Mucosa of rectum (tissue), 2 donors: Measurements from ENCODE around the gene CCAR1.
A peak's percentile ranks its signal among the peaks of the same experiment; 100 is the strongest.
"Not testable (repeated sequence)": the region's sequence is repeated elsewhere in the genome, so short reads cannot be mapped to it uniquely, and the experiment has no call there.

Experiments
- H3K27ac ChIP-seq, 2 donors: one replicate each; pipeline ENCODE4 v1.7.0; 2013; ENCODE audit warnings: inconsistent platforms in 2 of 2, low read depth in 2 of 2, low read length in 2 of 2
- H3K27me3 ChIP-seq, 2 donors: one replicate each; pipeline ENCODE4 v1.7.0; 2013; ENCODE audit warnings: low read length in 2 of 2; ENCODE audit not compliant: control insufficient read depth in 2 of 2, insufficient read depth in 2 of 2
- H3K36me3 ChIP-seq, 2 donors: one replicate each; pipeline ENCODE4 v1.7.0; 2013; ENCODE audit warnings: low read length in 2 of 2; ENCODE audit not compliant: control insufficient read depth in 2 of 2, insufficient read depth in 2 of 2
- H3K4me1 ChIP-seq, 2 donors: one replicate each; pipeline ENCODE4 v1.7.0; 2013; ENCODE audit warnings: low read length in 2 of 2, mild to moderate bottlenecking in 1 of 2; ENCODE audit not compliant: control insufficient read depth in 2 of 2, insufficient read depth in 2 of 2
- H3K4me3 ChIP-seq, 2 donors: one replicate each; pipeline ENCODE4 v1.7.0; 2013; ENCODE audit warnings: low read length in 2 of 2
- H3K9ac ChIP-seq, 2 donors: one replicate each; pipeline ENCODE4 v1.7.0; 2013; ENCODE audit warnings: low read length in 2 of 2, low read depth in 1 of 2, mild to moderate bottlenecking in 1 of 2
- H3K9me3 ChIP-seq, 2 donors: one replicate each; pipeline ENCODE4 v1.7.0; 2013; ENCODE audit warnings: low read length in 2 of 2; ENCODE audit not compliant: control insufficient read depth in 2 of 2
- donor health status: healthy.
- donor health status: Normal muscosa, but diverticular disease.

Gene CCAR1

GRCh38 chr10:68720793-68721672 is at the start of gene CCAR1:
CCAR1 (plus strand) TSS chr10:68721239; CDS start chr10:68722505, 1,266 bp downstream.
- H3K36me3 ChIP-seq, result peaks cover 3 to 15% of the 10 kb centered on the region in 2 donors
- H3K4me1 ChIP-seq, result peaks cover 10% of the 10 kb centered on the region in 2 donors
- peak within 1 kb of the TSS; percentile 91 to 96 for H3K27ac ChIP-seq
- peak within 1 kb of the TSS; percentile 87 to 88 for H3K4me3 ChIP-seq
- no peaks in the 10 kb centered on the region for H3K9me3 ChIP-seq
- no peaks in the 10 kb centered on the region for H3K27me3 ChIP-seq
- peak within 1 kb of the TSS; percentile 84 to 91 for H3K9ac ChIP-seq

- H3K4me3 ChIP-seq, result peak overlapping the region in 1 of 2 donors; percentile 14
- H3K27ac ChIP-seq, result no peak overlapping the region
- H3K4me1 ChIP-seq, result no peaks in the 10 kb centered on the region
- peaks cover 0 to 3% of the 10 kb centered on the region in 2 donors for H3K36me3 ChIP-seq
- no peak overlapping the region for H3K9ac ChIP-seq
- no peaks in the 10 kb centered on the region for H3K27me3 ChIP-seq
- no peaks in the 10 kb centered on the region for H3K9me3 ChIP-seq
Measured at GRCh38 chr10:68684413-68684812, 36.6 kb upstream of the CCAR1 start.

GRCh38 chr10:68696018-68696417 is 25.0 kb upstream of the CCAR1 start:
- H3K27me3 ChIP-seq, result no peaks in the 10 kb centered on the region
- no peak overlapping the region for H3K27ac ChIP-seq
- H3K9me3 ChIP-seq, result no peaks in the 10 kb centered on the region

GRCh38 chr10:68697106-68697505 is 23.9 kb upstream of the CCAR1 start:
- no peak overlapping the region for H3K27ac ChIP-seq
- no peaks in the 10 kb centered on the region for H3K27me3 ChIP-seq
- no peaks in the 10 kb centered on the region for H3K4me1 ChIP-seq
- H3K4me3 ChIP-seq, result no peak overlapping the region
- no peaks in the 10 kb centered on the region for H3K9me3 ChIP-seq
- no peak overlapping the region for H3K9ac ChIP-seq
- no peaks in the 10 kb centered on the region for H3K36me3 ChIP-seq

More at GRCh38 chr10:68696018-68696417, 25.0 kb upstream of the CCAR1 start:
- Histone ChIP-seq H3K36me3 (peaks cover 4 to 5% of the 10 kb centered on the region in 2 donors), H3K4me1 (no peaks in the 10 kb centered on the region), H3K4me3 (no peak overlapping the region), H3K9ac (no peak overlapping the region)

GRCh38 chr10:68700197-68700596 is 20.8 kb upstream of the CCAR1 start:
- Histone ChIP-seq H3K4me3 (no peak overlapping the region), H3K9me3 (no peaks in the 10 kb centered on the region), H3K9ac (no peak overlapping the region), H3K4me1 (no peaks in the 10 kb centered on the region), H3K27ac (no peak overlapping the region), H3K27me3 (no peaks in the 10 kb centered on the region), H3K36me3 (no peaks in the 10 kb centered on the region)

- Histone ChIP-seq H3K9ac (no peak overlapping the region), H3K9me3 (no peaks in the 10 kb centered on the region), H3K27me3 (no peaks in the 10 kb centered on the region), H3K4me1 (no peaks in the 10 kb centered on the region), H3K27ac (no peak overlapping the region), H3K4me3 (no peak overlapping the region), H3K36me3 (no peaks in the 10 kb centered on the region)
Measured at GRCh38 chr10:68705548-68705947, 15.5 kb upstream of the CCAR1 start.

GRCh38 chr10:68708987-68709386 is 12.1 kb upstream of the CCAR1 start:
- H3K27me3 ChIP-seq, H3K36me3 ChIP-seq, H3K9ac ChIP-seq, H3K27ac ChIP-seq, H3K9me3 ChIP-seq, H3K4me1 ChIP-seq, H3K4me3 ChIP-seq: not testable (repeated sequence)

GRCh38 chr10:68713065-68713464 is 8.0 kb upstream of the CCAR1 start:
- H3K36me3 ChIP-seq, H3K4me3 ChIP-seq, H3K9ac ChIP-seq, H3K9me3 ChIP-seq, H3K27ac ChIP-seq, H3K27me3 ChIP-seq, H3K4me1 ChIP-seq: not testable (repeated sequence)

GRCh38 chr10:68717435-68717834 is 3.6 kb upstream of the CCAR1 start:
- no peaks in the 10 kb centered on the region for H3K27me3 ChIP-seq
- H3K9me3 ChIP-seq, result no peaks in the 10 kb centered on the region
- no peak overlapping the region for H3K4me3 ChIP-seq
- H3K27ac ChIP-seq, result no peak overlapping the region
- H3K36me3 ChIP-seq, result no peaks in the 10 kb centered on the region
- H3K4me1 ChIP-seq, result peaks cover 6 to 8% of the 10 kb centered on the region in 2 donors
- H3K9ac ChIP-seq, result no peak overlapping the region

GRCh38 chr10:68721673-68722335 is 765 bp downstream of the CCAR1 start:
- peaks cover 10% of the 10 kb centered on the region in 2 donors for H3K4me1 ChIP-seq
- peak overlapping the region; percentile 91 to 96 for H3K27ac ChIP-seq
- H3K4me3 ChIP-seq, result peak overlapping the region; percentile 87 to 88
- peak overlapping the region; percentile 84 to 91 for H3K9ac ChIP-seq
- no peaks in the 10 kb centered on the region for H3K27me3 ChIP-seq
- H3K36me3 ChIP-seq, result peaks cover 3 to 17% of the 10 kb centered on the region in 2 donors
- no peaks in the 10 kb centered on the region for H3K9me3 ChIP-seq
